SKM-1 (cell line): ENCODE data around the gene DOCK2.

Experiments used
- DNase-seq: peaks from one replicate; lab custom pipeline; 2025; ENCODE audit not compliant: unreplicated experiment; lab: John Stamatoyannopoulos, UW

DOCK2 gene

GRCh38 chr5:169850409-169850808 is 213.3 kb downstream of the DOCK2 start:
- DNase-seq = no peak

- no peak for DNase-seq
These were observed 214.3 kb downstream of the DOCK2 start for GRCh38 chr5:169851321-169851850.

GRCh38 chr5:169856571-169856970 is 219.5 kb downstream of the DOCK2 start:
- no peak for DNase-seq

GRCh38 chr5:169860585-169860984 is 223.5 kb downstream of the DOCK2 start:
- DNase-seq = no peak

GRCh38 chr5:169861433-169861832 is 224.4 kb downstream of the DOCK2 start:
- no peak for DNase-seq

- no peak for DNase-seq
These were observed 224.9 kb downstream of the DOCK2 start for GRCh38 chr5:169861934-169862333.

GRCh38 chr5:169862391-169862811 is 225.3 kb downstream of the DOCK2 start:
- DNase-seq = no peak

- DNase-seq = no peak
These were observed 227.4 kb downstream of the DOCK2 start for GRCh38 chr5:169864483-169864882.

GRCh38 chr5:169867347-169867746 is 230.3 kb downstream of the DOCK2 start:
- no peak for DNase-seq

GRCh38 chr5:169869066-169869465 is 232.0 kb downstream of the DOCK2 start:
- DNase-seq = no peak

GRCh38 chr5:169870211-169870610 is 233.1 kb downstream of the DOCK2 start:
- no peak for DNase-seq

GRCh38 chr5:169871826-169872490 is 234.9 kb downstream of the DOCK2 start:
- no peak for DNase-seq

- DNase-seq = peak; percentile 90
These were observed 236.6 kb downstream of the DOCK2 start for GRCh38 chr5:169873642-169874041.

GRCh38 chr5:169874621-169875020 is 237.5 kb downstream of the DOCK2 start:
- DNase-seq = peak; percentile 70

- peak; percentile 69 for DNase-seq
These were observed 238.1 kb downstream of the DOCK2 start for GRCh38 chr5:169875091-169875728.

GRCh38 chr5:169875731-169876130 is 238.7 kb downstream of the DOCK2 start:
- no peak for DNase-seq

GRCh38 chr5:169876386-169876785 is 239.3 kb downstream of the DOCK2 start:
- no peak for DNase-seq

- no peak for DNase-seq
These were observed 243.1 kb downstream of the DOCK2 start for GRCh38 chr5:169880012-169880663.

GRCh38 chr5:169880785-169881184 is 243.7 kb downstream of the DOCK2 start:
- DNase-seq = no peak

GRCh38 chr5:169881702-169882303 is 244.7 kb downstream of the DOCK2 start:
- DNase-seq = no peak

GRCh38 chr5:169886033-169886432 is 249.0 kb downstream of the DOCK2 start:
- DNase-seq = no peak

GRCh38 chr5:169886677-169887076 is 249.6 kb downstream of the DOCK2 start:
- no peak for DNase-seq
